Epidermal melanocyte (primary cell): ENCODE measurements around the gene BDH1.

Experiments
- DNase-seq: peaks from one replicate; pipeline ENCODE4 v3.0.0; 2011; ENCODE audit warnings: low spot score; ENCODE audit not compliant: insufficient read length

BDH1 gene

GRCh38 chr3:197464794-197465193, 91.0 kb downstream of the BDH1 start:
- no peak for DNase-seq

- DNase-seq: no peak
These were observed 92.5 kb downstream of the BDH1 start for GRCh38 chr3:197463279-197463678.

- DNase-seq: no peak
These were observed 93.0 kb downstream of the BDH1 start for GRCh38 chr3:197462808-197463207.

- no peak for DNase-seq
These were observed 95.1 kb downstream of the BDH1 start for GRCh38 chr3:197460639-197461038.

- no peak for DNase-seq
These were observed 95.8 kb downstream of the BDH1 start for GRCh38 chr3:197460002-197460401.
